Gastrocnemius medialis (tissue), 4 donors: ENCODE data around the gene CRTC3. TPM values are rescaled to one million over a fixed set of nuclear protein-coding genes. Genes with fewer than 3 reads are reported as not detected.
A peak's percentile ranks its signal among the peaks of the same experiment; 100 is the strongest.

Source experiments
- ATAC-seq, 2 donors: fragments of 150-250 bp; one replicate each; pipeline ENCODE4 v1.9.1; 2016
- DNase-seq, 2 donors: peaks; one replicate each; pipeline ENCODE4 v3.0.0-alpha.2; 2019
- H3K27ac ChIP-seq, 4 donors: fragments of 200-600 bp; sonication (generic); 1 replicate in 1 of 4; 2 replicates in 3 of 4; pipeline ENCODE4 v1.5.1; 2016 to 2018; ENCODE audit warnings: mild to moderate bottlenecking in 2 of 4, moderate library complexity in 1 of 4
- H3K27me3 ChIP-seq, 3 donors: fragments of 200-600 bp; sonication (generic) in 2 of 3; 1 replicate in 1 of 3; 2 replicates in 2 of 3; pipeline versions ENCODE4 v1.5.1 to v1.6.0; 2016 to 2019; ENCODE audit warnings: mild to moderate bottlenecking in 1 of 3, moderate library complexity in 1 of 3
- H3K36me3 ChIP-seq, 2 donors: fragments of 200-600 bp; sonication (generic) in 1 of 2; one replicate each; pipeline ENCODE4 v1.5.1; 2017 to 2018
- H3K4me1 ChIP-seq, 2 donors: fragments of 200-600 bp; sonication (generic) in 1 of 2; one replicate each; pipeline ENCODE4 v1.5.1; 2016 to 2017; ENCODE audit warnings: mild to moderate bottlenecking in 2 of 2
- H3K4me3 ChIP-seq, 4 donors: fragments of 200-600 bp; sonication (generic) in 3 of 4; 1 replicate in 1 of 4; 2 replicates in 3 of 4; pipeline ENCODE4 v1.5.1; 2016 to 2019; ENCODE audit warnings: mild to moderate bottlenecking in 2 of 4
- H3K9me3 ChIP-seq, 3 donors: fragments of 200-600 bp; sonication (generic) in 2 of 3; 1 replicate in 1 of 3; 2 replicates in 2 of 3; pipeline ENCODE4 v1.5.1; 2016 to 2019
- POLR2A ChIP-seq, 2 donors: fragments of 450-650 bp; IDR thresholded peaks; one replicate each; pipeline ENCODE4 v1.6.1; 2017; ENCODE audit warnings: antibody characterized with exemption in 2 of 2, mild to moderate bottlenecking in 2 of 2, moderate library complexity in 2 of 2
- in situ Hi-C, 4 donors: fragments of 200-750 bp; cut with MboI; loops; one replicate each; pipeline versions ENCODE4 v1.15.0 to v1.8.0; 2017; ENCODE audit warnings: low sequenced_read_pairs in 4 of 4
- intact Hi-C: fragments of 100-400 bp; cut with DNase I; formaldehyde crosslinking; loops from one replicate; pipeline ENCODE4 v1.15.1; 2023; ENCODE audit warnings: low total_unique reads
- total RNA-seq, 4 donors: library from RNA; depleted of rRNA; stranded (reverse); fragments of >200 nt; gene quantifications; one replicate each; pipeline versions ENCODE4 v1.1.0 to v1.2.3, GENCODE V29; 2016
- TF ChIP-seq, protein P1 (sequence below), 5 experiments: fragments of 450-650 bp in 3 of 5; fragments of 200-600 bp in 2 of 5; sonication (generic) in 2 of 5; IDR thresholded peaks in 4 of 5; conservative IDR thresholded peaks in 1 of 5; 1 replicate in 4 of 5; 2 replicates in 1 of 5; pipeline ENCODE4 v1.5.1; 2016 to 2019; ENCODE audit warnings: antibody characterized with exemption in 5 of 5, mild to moderate bottlenecking in 3 of 5, moderate library complexity in 3 of 5

CRTC3 gene
- total RNA-seq, 4 donors from 2014 or later = 20.7 to 41.4 (median 30.5) TPM

DNA sequence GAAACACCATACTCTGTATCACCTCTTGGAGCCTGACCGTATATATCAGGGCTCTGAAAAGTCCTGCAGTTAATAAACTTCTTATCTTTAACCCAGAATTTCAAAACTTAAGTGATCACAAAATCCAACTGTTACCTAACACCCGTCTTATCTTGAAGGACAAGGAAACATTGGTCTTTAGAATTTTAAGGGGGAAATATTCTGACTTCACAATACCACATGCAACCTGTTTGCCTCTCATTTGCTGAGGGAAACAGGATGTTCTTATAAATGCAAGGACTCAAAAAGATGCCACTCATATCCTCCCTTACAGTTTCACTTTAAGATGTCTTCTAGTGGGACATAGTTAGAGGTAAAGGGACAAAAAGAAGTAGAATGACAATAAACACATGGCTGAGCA lies 67.9 kb downstream of the CRTC3 start:
- Histone ChIP-seq H3K4me1 (peaks cover 47 to 58% of the 10 kb centered on the region in 2 donors), H3K9me3 (no peaks in the 10 kb centered on the region), H3K36me3 (no peaks in the 10 kb centered on the region), H3K4me3 (no peak overlapping the region), H3K27me3 (no peaks in the 10 kb centered on the region), H3K27ac (peak overlapping the region; percentile 58 to 83 (median 74))
- TF ChIP-seq POLR2A (IDR thresholded peaks at IDR 0.05) = no peak
- TF ChIP-seq, protein P1, sequence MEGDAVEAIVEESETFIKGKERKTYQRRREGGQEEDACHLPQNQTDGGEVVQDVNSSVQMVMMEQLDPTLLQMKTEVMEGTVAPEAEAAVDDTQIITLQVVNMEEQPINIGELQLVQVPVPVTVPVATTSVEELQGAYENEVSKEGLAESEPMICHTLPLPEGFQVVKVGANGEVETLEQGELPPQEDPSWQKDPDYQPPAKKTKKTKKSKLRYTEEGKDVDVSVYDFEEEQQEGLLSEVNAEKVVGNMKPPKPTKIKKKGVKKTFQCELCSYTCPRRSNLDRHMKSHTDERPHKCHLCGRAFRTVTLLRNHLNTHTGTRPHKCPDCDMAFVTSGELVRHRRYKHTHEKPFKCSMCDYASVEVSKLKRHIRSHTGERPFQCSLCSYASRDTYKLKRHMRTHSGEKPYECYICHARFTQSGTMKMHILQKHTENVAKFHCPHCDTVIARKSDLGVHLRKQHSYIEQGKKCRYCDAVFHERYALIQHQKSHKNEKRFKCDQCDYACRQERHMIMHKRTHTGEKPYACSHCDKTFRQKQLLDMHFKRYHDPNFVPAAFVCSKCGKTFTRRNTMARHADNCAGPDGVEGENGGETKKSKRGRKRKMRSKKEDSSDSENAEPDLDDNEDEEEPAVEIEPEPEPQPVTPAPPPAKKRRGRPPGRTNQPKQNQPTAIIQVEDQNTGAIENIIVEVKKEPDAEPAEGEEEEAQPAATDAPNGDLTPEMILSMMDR (IDR thresholded peaks at IDR 0.05 in 4 of 5, conservative IDR thresholded peaks at IDR 0.05 in 1 of 5) = no peak
- ATAC-seq (peak in 1 of 2 donors; percentile 1), DNase-seq (no peak)
- intact Hi-C loops = loop anchor here (5.0 kb wide), 1 partner anchor 275 kb away; no protein-coding TSS in a partner anchor
- in situ Hi-C loops = no loop called here

DNA sequence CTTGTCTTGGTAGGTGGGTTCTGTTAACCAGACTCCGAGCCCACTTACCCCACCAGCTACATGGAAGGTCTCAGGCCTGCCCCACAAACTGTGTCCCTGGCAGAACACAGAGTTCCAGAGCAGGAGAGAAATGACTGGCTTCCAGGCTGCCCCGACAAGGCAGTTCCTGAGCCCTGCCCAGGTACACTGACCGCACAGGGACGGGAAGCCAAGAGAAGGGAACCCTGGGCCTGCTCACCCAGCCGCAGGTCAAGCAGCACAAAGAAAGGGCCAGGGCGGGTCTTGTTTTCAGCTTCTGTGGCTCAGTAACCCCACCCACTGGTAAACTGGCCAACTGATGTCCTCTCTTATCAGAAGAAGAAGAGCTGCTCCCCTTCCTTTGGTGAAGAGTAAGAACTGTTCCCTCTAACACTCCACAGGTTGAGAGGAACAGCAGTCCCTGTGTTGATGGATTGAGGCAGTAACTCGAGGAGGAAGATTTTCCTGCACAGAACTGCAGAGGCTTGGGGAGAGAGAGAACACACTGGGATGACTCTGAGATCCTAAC lies 68.4 kb downstream of the CRTC3 start:
- DNase-seq (peak; percentile 67 to 86), ATAC-seq (peak; percentile 74 to 75)
- in situ Hi-C loops (no loop called here), intact Hi-C loops (loop anchor here (5.0 kb wide), 1 partner anchor 276 kb away; no protein-coding TSS in a partner anchor)
- Histone ChIP-seq H3K27ac (peak overlapping the region; percentile 58 to 83 (median 74)), H3K27me3 (no peaks in the 10 kb centered on the region), H3K4me1 (peaks cover 42 to 55% of the 10 kb centered on the region in 2 donors), H3K36me3 (peaks cover 0 to 4% of the 10 kb centered on the region in 2 donors), H3K4me3 (peak overlapping the region in 1 of 4 donors; percentile 32), H3K9me3 (no peaks in the 10 kb centered on the region)
- TF ChIP-seq POLR2A (IDR thresholded peaks at IDR 0.05) = no peak
- TF ChIP-seq, protein P1 (IDR thresholded peaks at IDR 0.05 in 4 of 5, conservative IDR thresholded peaks at IDR 0.05 in 1 of 5) = no peak

DNA sequence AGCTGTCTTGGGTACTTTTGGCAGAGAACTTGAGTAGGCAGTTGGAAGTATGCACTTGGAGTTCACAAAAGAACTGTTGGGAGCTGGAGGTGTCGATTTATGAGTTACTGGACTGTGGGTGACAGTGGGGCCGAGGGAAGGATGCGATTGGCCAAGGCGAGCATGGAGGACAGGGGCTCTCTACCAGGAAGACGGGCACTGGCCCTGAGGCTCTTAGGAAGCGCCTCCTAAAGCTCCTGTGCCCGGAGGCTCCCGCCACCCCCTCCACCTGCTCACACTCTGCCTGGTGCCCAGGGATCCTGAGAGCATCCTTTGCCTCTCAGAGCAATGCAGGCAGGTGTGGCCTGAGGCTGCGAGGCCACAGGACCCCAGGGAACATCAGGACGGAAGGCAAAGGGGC lies 69.0 kb downstream of the CRTC3 start:
- no peak for TF ChIP-seq POLR2A (IDR thresholded peaks at IDR 0.05)
- TF ChIP-seq, protein P1 (IDR thresholded peaks at IDR 0.05 in 4 of 5, conservative IDR thresholded peaks at IDR 0.05 in 1 of 5) = no peak
- no peak for ATAC-seq
- peaks cover 37 to 52% of the 10 kb centered on the region in 2 donors for H3K4me1 ChIP-seq

DNA sequence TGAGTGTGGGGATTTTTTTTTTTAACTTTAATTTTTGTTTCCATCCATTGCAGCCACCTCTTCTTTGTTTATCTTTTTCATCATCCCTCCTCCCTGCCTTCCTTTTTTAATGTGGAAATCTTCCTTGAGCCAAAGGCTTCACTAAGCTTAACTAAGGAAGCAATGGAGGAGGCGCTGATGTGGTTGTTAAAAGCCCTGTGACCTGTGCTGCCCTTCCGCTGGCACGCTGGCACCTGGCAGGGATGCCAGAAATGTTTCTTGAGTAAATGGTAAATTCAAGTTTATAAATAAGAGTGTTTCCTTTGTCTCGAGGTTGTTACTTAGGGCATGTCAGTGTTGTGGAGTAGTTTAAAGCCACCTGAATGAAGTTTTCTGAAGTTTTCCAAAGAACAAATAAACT lies 69.4 kb downstream of the CRTC3 start:
- peak overlapping the region in 2 of 4 donors; percentile 75 to 83 for H3K27ac ChIP-seq
- H3K27me3 ChIP-seq = no peaks in the 10 kb centered on the region
- no peaks in the 10 kb centered on the region for H3K9me3 ChIP-seq
- in situ Hi-C loops (no loop called here), intact Hi-C loops (loop anchor here (5.0 kb wide), 1 partner anchor 277 kb away; no protein-coding TSS in a partner anchor)
- H3K4me3 ChIP-seq = peak overlapping the region in 1 of 4 donors; percentile 32
- peaks cover 0 to 9% of the 10 kb centered on the region in 2 donors for H3K36me3 ChIP-seq
- H3K4me1 ChIP-seq = peaks cover 32 to 48% of the 10 kb centered on the region in 2 donors
- no peak for DNase-seq
- no peak for TF ChIP-seq POLR2A (IDR thresholded peaks at IDR 0.05)
- TF ChIP-seq, protein P1 (IDR thresholded peaks at IDR 0.05 in 4 of 5, conservative IDR thresholded peaks at IDR 0.05 in 1 of 5) = no peak
- no peak for ATAC-seq

More for the DNA sequence above, 69.0 kb downstream of the CRTC3 start:
- Histone ChIP-seq H3K36me3 (peaks cover 0 to 8% of the 10 kb centered on the region in 2 donors), H3K9me3 (no peaks in the 10 kb centered on the region), H3K4me3 (peak overlapping the region in 1 of 4 donors; percentile 32), H3K27me3 (no peaks in the 10 kb centered on the region), H3K27ac (peak overlapping the region; percentile 58 to 83 (median 74))
- intact Hi-C loops = loop anchor here (5.0 kb wide), 1 partner anchor 276 kb away; no protein-coding TSS in a partner anchor
- no peak for DNase-seq
- in situ Hi-C loops = no loop called here
